GM12874 (cell line): ENCODE data around the gene RETREG2.

Experiments used
- CTCF ChIP-seq: IDR thresholded peaks from 2 replicates; pipeline ENCODE4 v1.5.1; 2011; ENCODE audit warnings: low read depth, mild to moderate bottlenecking, control low read depth, low read length, moderate library complexity; ENCODE audit not compliant: insufficient read depth

The RETREG2 gene

GRCh38 chr2:219221957-219222518, 44.0 kb downstream of the RETREG2 start:
- no peak for TF ChIP-seq CTCF

DNA sequence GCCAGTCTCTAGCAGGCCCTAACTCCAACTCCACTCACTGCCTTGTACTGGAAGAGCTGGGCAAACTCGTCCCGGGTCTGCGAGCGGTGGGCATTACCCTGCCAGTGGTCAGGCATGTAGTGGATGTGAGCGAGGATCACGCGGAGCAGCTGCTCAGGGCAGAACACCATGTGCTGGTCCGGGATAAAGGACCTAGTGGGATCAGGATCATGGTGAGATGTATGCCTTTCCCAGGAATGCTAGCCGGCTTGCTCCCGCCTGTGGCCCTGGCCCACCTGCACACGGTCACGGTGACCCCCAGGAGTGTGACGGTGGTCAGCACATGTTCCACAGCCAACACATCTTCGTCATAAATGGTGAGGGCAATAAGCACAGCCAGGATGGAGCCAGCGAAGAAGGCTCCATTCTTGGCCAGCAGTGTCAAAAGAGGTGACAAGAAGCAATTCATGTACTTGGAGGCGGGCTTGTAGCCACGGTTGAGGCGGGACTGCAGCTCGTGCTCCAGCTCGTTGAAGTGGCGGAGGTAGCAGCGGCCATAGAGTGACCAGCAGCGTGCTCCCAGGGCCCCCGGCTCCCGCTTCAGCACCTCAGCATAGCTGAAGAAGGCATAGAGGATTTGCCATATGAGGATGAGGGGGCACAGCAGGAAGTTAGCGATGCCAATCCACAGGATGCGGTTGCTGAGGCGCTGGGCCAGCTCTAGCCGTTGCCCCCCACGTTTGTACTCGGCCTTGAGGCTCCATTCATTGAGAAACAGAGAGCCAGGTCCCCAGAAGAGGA, 45.9 kb downstream of the RETREG2 start:
- TF ChIP-seq CTCF = no peak

DNA sequence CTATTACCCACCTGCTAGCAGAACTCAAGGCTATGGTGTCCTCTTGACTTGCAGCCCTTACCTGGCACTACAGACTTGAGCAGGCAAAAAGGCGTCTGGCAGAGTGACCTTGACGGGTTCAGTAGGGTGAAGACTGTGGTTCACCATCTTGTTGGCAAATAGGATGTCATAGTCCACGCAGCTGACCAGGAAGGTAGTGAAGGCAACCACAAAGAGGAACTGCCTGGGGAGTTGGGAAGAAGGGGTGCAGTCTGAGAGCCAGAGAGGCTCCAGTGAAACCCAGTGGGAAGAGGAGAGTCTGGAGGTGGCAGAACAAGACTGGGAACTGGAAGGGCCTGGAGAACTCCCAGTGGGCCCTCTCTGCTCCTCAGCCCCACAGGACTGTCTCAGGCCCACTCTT, 47.3 kb downstream of the RETREG2 start:
- TF ChIP-seq CTCF = no peak

DNA sequence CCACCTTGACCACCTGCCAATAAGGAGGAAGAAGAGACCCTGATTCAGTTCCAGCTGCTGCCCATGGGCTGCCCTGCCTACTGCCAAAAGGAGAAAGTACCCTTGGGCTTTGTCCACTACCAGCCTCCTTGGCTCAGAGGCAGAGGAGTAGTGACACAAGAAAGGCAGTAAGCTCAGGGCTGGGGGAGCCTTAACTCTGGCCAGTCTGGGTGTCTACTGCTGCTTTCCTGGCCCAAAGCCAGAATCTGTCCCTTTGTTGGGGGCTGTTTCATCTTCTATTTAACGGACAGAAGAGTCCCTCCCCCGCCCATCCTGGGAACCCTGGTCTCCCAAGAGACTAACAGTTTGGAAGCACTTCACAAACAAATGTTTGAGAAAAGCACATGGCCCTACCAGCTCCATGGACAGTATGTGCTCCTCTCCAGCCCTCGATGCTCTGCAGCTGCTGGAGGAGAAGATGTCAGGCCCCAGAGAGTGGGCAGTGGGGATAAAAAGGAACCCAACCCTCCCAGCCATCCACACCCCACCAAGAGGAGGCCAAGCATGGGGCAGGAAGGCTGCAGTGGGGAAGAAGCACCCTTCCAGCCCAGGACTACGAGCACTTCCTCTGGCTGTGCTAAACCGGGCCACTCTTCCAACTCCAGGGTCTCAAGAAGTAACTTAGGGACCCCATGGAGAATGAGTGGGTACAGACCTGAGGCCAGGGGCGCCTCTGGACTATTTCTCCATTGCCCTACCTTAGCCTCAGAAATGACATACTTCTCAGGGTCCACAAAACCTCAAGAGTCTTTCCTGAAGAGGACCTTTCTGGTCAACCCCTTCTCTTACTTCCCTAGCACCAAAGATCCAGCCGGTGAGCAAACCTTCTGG, 50.2 kb downstream of the RETREG2 start:
- TF ChIP-seq CTCF = no peak

- TF ChIP-seq CTCF = no peak
Observed at GRCh38 chr2:219228911-219229304, 50.8 kb downstream of the RETREG2 start.

GRCh38 chr2:219229305-219230058, 51.4 kb downstream of the RETREG2 start, which contains the start of the genes ANKZF1 and ATG9A:
Gene ANKZF1 (plus strand): TSS chr2:219229806. CDS start chr2:219230258, 452 bp downstream.
Gene ATG9A (minus strand): TSS chr2:219229636. CDS start chr2:219228024, 1,612 bp downstream.
- TF ChIP-seq CTCF = no peak
